ENCODE results near the gene TRIP4.

The TRIP4 gene

GRCh38 chr15:64444836-64445235 is 57.2 kb downstream of the TRIP4 start:
- H3K4me3 ChIP-seq (replicated peaks; ENCODE audit: low read depth, low read length), result no peak overlapping the region
- TF ChIP-seq CTCF (IDR thresholded peaks at IDR 0.05; ENCODE audit: low read depth, low read length, missing control alignments), result no peak
- DNase-seq (ENCODE audit: extremely low read depth, low read depth), result no peak

- no peak for TF ChIP-seq CTCF (IDR thresholded peaks at IDR 0.05; ENCODE audit: low read depth, low read length, missing control alignments)
- no peak overlapping the region for H3K4me3 ChIP-seq (replicated peaks; ENCODE audit: low read depth, low read length)
- no peak for DNase-seq (ENCODE audit: extremely low read depth, low read depth)
These were observed 60.1 kb downstream of the TRIP4 start for GRCh38 chr15:64447536-64448315.

- no peak overlapping the region for H3K4me3 ChIP-seq (replicated peaks; ENCODE audit: low read depth, low read length)
- DNase-seq (ENCODE audit: extremely low read depth, low read depth), result no peak
- no peak for TF ChIP-seq CTCF (IDR thresholded peaks at IDR 0.05; ENCODE audit: low read depth, low read length, missing control alignments)
These were observed 65.5 kb downstream of the TRIP4 start for GRCh38 chr15:64452988-64453688.

- no peak for TF ChIP-seq CTCF (IDR thresholded peaks at IDR 0.05; ENCODE audit: low read depth, low read length, missing control alignments)
These were observed 66.0 kb downstream of the TRIP4 start for GRCh38 chr15:64453689-64454037.

GRCh38 chr15:64454282-64454681 is 66.6 kb downstream of the TRIP4 start:
- TF ChIP-seq CTCF (IDR thresholded peaks at IDR 0.05; ENCODE audit: low read depth, low read length, missing control alignments), result no peak
- no peak for DNase-seq (ENCODE audit: extremely low read depth, low read depth)

More at GRCh38 chr15:64453689-64454037, 66.0 kb downstream of the TRIP4 start:
- no peak overlapping the region for H3K4me3 ChIP-seq (replicated peaks; ENCODE audit: low read depth, low read length)
- DNase-seq (ENCODE audit: extremely low read depth, low read depth), result no peak

GRCh38 chr15:64455961-64456371 is 68.3 kb downstream of the TRIP4 start:
- no peak for DNase-seq (ENCODE audit: extremely low read depth, low read depth)
- H3K4me3 ChIP-seq (replicated peaks; ENCODE audit: low read depth, low read length), result no peak overlapping the region
- no peak for TF ChIP-seq CTCF (IDR thresholded peaks at IDR 0.05; ENCODE audit: low read depth, low read length, missing control alignments)

More at GRCh38 chr15:64454282-64454681, 66.6 kb downstream of the TRIP4 start:
- no peak overlapping the region for H3K4me3 ChIP-seq (replicated peaks; ENCODE audit: low read depth, low read length)

Measured in HFF-Myc (cell line).